ENCODE data around the gene SPAG16.

The SPAG16 gene

DNA sequence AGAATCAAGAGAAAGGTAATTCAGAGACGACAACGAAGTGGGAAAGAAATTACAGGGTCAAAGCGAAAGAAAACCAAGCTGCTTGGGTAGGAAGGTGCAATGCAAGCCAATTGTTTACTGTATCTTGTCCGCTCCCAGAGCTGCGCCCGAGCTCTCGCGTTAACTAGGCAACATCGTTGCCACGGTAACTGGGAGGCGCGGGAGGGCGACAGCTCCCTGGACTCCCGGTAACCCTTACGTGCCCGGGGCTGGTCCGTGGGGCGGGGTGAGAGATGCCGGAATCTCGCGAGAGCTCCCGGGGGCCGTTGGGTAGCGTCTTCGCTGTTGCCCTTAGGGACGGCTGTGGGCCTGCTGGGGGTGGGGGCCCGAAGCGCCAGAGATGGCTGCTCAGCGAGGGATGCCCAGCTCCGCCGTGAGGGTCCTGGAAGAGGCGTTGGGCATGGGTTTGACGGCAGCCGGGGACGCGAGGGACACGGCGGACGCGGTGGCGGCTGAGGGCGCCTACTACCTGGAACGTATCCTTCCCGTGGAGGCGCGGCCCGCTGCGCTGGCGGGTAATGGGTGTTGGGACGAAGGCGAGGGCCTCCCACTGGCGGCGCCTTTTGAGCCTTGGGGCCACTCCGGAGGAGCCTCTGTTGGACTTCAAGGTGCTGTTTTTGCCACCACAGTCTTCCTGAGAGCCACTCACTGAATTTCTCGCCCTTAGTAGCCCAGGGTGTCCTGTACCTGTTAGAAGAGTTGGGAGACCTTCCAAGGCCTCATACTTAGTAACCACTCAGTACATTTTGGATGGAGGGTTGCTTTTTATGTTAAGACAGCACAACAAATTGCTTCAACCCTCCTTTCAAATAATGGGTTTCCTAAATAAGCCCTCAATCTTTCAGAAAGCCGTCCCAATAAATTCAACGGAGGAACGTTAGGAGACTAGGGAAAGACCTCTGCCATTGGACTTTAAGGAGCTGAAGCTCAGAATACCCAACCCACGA, at the start of gene SPAG16:
TSS of gene SPAG16 (plus strand) at position 360 of the 986 bp plus-strand sequence.
- DNase-seq (ENCODE audit: low spot score in 2 of 2): peak; percentile 93 to 98
- Histone ChIP-seq H3K27me3 (ENCODE audit: low read depth) (no peaks in the 10 kb centered on the region), H3K9me3 (no peaks in the 10 kb centered on the region), H3K4me3 (peak within 1 kb of the TSS; percentile 78), H3K4me1 (peaks cover 6% of the 10 kb centered on the region; the same call in 1 of the 2 replicates), H3K36me3 (replicated peaks) (peaks cover 6% of the 10 kb centered on the region; the same call in 1 of the 2 replicates)
- in situ Hi-C loops (cut with MboI; ENCODE audit: low sequenced_read_pairs): no loop called here

DNA sequence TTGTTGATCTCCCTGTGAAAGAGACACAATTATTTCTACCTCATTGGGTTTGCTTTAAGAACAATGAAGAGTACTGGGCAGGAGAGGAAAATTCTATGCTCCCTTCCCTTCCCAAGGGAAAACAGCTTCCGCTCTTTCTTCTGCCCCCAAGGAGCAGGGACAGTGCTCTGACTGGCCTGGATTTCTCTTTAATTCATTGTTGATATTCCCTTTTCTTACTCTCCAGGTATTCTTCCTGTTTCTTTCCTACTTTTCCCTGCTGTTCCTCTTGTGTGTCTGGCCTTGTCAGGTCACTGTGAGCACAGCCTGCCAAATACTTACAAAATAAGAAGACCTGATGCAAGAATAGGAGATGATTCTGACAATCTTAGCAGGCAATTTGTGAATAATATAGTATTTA, 49.6 kb upstream of the SPAG16 start:
- no peak for DNase-seq (ENCODE audit: low spot score in 2 of 2)
- Histone ChIP-seq H3K4me1 (0 out of 2 replicates have a peak, but pooled peaks cover 3% of the 10 kb centered on the region), H3K9me3 (no peaks in the 10 kb centered on the region), H3K27me3 (ENCODE audit: low read depth) (peaks cover 16% of the 10 kb centered on the region; the same call in 1 of the 2 replicates), H3K36me3 (replicated peaks) (no peaks in the 10 kb centered on the region), H3K4me3 (no peak overlapping the region)
- in situ Hi-C loops (cut with MboI; ENCODE audit: low sequenced_read_pairs): no loop called here

DNA sequence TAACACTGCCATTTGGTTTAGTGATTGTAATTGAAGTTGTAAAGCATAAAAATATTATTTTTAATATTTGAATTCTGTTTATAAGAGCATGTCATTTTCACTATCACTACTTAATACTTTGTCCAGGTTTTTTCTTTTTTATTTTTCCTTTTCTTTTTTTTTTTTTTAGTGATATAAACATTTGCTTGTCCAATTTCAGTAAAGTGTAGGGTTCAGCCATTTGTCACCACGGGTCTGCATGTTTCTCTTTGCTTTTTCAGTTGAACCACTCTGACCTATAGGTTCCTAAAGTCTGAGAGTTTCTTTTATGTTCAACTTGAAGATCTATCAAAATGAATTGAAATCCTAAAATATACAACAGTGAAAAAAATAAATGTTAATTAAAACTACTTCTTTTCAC, 48.5 kb upstream of the SPAG16 start:
- Histone ChIP-seq H3K4me1 (0 out of 2 replicates have a peak, but pooled peaks cover 3% of the 10 kb centered on the region), H3K27me3 (ENCODE audit: low read depth) (peaks cover 16% of the 10 kb centered on the region; the same call in 1 of the 2 replicates), H3K9me3 (no peaks in the 10 kb centered on the region), H3K36me3 (replicated peaks) (no peaks in the 10 kb centered on the region), H3K4me3 (no peak overlapping the region)
- in situ Hi-C loops (cut with MboI; ENCODE audit: low sequenced_read_pairs): no loop called here
- DNase-seq (ENCODE audit: low spot score in 2 of 2): no peak

DNA sequence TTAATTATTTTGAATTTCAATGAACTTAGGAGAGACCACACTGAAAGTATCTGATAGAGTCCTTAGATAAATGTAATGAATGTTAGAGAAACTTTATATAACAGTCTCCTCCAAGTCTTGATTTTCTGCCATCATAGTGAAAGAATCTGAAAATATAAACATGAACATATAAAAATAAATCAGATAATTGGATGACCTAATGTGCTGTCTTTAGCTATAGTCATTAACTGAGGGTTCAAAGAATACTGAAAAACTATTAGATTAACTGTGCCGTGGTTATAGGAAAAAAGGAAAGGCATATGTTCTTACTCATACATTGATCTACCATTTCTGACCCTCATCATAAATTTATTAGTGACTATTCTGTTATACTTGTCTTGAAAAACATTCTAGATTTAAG, 47.0 kb upstream of the SPAG16 start:
- in situ Hi-C loops (cut with MboI; ENCODE audit: low sequenced_read_pairs): no loop called here
- no peak for DNase-seq (ENCODE audit: low spot score in 2 of 2)
- Histone ChIP-seq H3K4me1 (0 out of 2 replicates have a peak, but pooled peaks cover 3% of the 10 kb centered on the region), H3K9me3 (no peaks in the 10 kb centered on the region), H3K4me3 (no peak overlapping the region), H3K36me3 (replicated peaks) (no peaks in the 10 kb centered on the region), H3K27me3 (ENCODE audit: low read depth) (peaks cover 16% of the 10 kb centered on the region; the same call in 1 of the 2 replicates)

DNA sequence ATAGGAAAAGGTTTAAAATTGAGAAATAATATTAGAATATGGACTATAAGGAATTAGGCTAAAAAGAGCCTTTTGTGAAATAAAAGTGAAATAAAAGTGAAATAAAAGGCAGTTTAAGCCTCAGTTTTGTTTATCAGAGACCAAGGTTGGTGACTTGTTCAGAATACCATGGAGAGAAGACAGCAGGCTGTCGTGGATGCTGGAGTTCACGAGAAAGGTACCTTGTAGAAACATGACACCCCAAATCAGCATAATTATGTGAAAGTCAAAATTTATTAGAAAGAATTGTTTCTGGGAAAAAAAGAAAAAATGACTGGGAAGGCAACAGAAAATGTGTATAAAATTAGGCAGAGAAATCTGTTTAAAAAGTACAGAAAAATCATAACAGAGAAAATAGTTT, 46.5 kb upstream of the SPAG16 start:
- in situ Hi-C loops (cut with MboI; ENCODE audit: low sequenced_read_pairs): no loop called here
- DNase-seq (ENCODE audit: low spot score in 2 of 2): no peak
- no peaks in the 10 kb centered on the region for H3K9me3 ChIP-seq
- no peak overlapping the region for H3K4me3 ChIP-seq
- H3K36me3 ChIP-seq (replicated peaks): no peaks in the 10 kb centered on the region
- peaks cover 12% of the 10 kb centered on the region; the same call in 1 of the 2 replicates for H3K27me3 ChIP-seq (ENCODE audit: low read depth)
- H3K4me1 ChIP-seq: 0 out of 2 replicates have a peak, but pooled peaks cover 3% of the 10 kb centered on the region

DNA sequence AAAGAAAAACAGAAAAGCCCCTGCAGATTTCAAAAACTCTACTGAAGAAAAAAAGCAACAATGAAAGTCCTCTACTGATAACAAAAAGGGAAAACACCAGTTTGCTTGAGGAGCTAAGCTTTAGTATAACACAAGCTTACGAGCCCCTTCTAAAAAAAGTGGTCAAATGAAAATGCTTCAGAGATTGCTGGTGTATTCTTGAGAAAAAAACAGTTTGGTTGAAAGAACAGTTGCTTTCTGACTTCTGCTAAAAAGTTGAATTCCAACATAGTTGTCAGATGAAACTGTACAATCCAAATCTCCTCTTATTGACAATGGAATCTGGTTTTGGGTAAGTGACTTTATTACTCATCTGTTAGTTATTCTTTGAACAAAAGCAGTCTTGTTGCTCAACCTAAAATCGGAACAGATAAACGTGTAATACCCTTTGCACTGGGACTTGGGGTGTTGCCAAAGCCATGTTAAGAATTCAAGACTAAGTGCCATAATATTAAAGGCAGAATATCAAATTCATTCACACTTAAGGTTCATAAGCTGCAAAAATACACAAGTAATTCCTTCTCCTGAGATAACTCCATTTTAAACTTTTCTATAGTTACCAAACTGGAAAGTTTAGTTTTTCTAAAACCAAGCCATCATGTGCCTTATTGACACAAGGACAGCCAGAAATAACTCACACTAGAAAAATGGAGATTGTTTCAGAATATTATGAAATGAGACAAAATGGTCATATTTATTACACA, 45.3 kb upstream of the SPAG16 start:
- DNase-seq (ENCODE audit: low spot score in 2 of 2): no peak
- 0 out of 2 replicates have a peak, but pooled peaks cover 9% of the 10 kb centered on the region for H3K27me3 ChIP-seq (ENCODE audit: low read depth)
- no peaks in the 10 kb centered on the region for H3K9me3 ChIP-seq
- in situ Hi-C loops (cut with MboI; ENCODE audit: low sequenced_read_pairs): no loop called here
- H3K36me3 ChIP-seq (replicated peaks): no peaks in the 10 kb centered on the region
- H3K4me1 ChIP-seq: 0 out of 2 replicates have a peak, but pooled peaks cover 3% of the 10 kb centered on the region
- no peak overlapping the region for H3K4me3 ChIP-seq

DNA sequence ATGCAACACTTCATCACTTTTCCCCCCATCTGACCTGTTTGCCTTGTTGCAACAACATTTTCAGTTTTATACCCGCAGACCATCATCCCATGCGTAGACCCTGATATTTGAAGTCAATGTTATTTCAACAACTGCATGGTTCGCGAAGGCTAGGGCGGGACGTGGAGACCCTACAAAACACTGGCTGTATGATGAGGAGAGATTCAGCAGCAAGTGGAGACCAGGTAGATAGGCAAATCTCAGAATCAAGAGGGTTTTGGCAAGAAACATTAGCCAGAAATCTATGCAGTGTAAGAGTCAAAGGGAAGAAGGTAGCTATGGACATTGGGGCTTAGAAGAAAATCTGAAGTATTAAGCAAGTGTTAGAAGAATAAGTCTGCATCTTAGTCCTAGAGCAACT, 42.4 kb upstream of the SPAG16 start:
- Histone ChIP-seq H3K36me3 (replicated peaks) (no peaks in the 10 kb centered on the region), H3K27me3 (ENCODE audit: low read depth) (no peaks in the 10 kb centered on the region), H3K9me3 (no peaks in the 10 kb centered on the region), H3K4me3 (no peak overlapping the region), H3K4me1 (0 out of 2 replicates have a peak, but pooled peaks cover under 1% of the 10 kb centered on the region)
- in situ Hi-C loops (cut with MboI; ENCODE audit: low sequenced_read_pairs): no loop called here
- no peak for DNase-seq (ENCODE audit: low spot score in 2 of 2)

DNA sequence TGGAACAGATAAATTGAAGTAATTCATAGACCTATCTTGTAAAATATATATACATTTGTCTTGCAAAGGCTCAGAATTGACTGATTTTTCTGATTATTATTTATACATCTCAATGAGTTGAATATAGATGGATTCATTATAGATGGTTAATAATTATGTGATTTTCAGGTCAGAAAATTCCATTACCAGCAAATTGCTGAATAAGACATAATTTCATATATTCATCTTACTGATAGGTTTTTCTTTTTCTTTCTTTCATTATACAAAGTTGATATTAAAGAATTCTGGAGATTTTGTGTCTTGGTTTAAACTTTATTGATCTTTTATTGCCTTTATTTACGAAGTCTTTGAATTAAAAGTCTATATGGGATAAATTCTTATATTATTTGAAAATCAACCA, 41.6 kb upstream of the SPAG16 start:
- Histone ChIP-seq H3K36me3 (replicated peaks) (no peaks in the 10 kb centered on the region), H3K4me3 (no peak overlapping the region), H3K9me3 (no peaks in the 10 kb centered on the region), H3K27me3 (ENCODE audit: low read depth) (no peaks in the 10 kb centered on the region), H3K4me1 (no peaks in the 10 kb centered on the region)
- in situ Hi-C loops (cut with MboI; ENCODE audit: low sequenced_read_pairs): no loop called here
- no peak for DNase-seq (ENCODE audit: low spot score in 2 of 2)

DNA sequence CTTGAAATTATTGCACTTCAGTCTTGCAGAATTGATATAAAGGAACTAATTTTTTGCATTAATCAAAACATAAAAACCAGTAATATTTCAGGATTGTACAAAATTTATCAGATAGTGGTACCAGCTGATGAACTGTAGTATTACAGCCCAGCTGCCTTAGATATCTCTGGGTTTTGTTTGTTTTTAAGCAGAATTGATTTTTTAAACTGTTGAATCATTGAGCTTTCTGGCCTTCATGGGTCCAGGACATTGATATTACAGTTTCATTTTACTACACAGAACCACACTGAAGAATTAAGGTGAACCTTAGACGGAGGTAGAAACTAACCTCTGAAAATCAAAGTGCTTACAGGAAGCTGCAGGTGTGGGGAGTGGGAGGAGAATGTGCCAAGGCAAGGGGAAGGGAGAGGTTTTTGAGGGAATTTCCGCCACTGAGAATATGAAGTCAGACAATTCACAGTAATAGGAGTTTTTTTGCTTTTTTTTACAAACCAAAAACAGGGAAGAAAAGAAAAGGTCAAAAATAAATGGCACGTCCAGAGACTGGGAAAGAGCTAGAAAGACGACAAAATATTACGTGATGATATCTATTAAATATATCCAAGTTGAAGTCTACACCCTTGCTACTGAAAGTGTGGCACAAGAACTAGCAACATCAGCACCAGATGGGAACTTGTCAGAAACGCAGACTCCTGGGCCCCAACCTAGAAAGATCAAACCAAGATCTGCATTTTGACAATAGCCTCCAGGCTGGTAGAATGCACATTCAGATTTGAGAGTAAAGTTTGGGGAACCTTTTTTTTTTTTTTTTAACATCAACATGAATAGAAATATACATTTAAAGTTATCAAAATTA, 40.8 kb upstream of the SPAG16 start:
- Histone ChIP-seq H3K4me3 (no peak overlapping the region), H3K9me3 (no peaks in the 10 kb centered on the region), H3K27me3 (ENCODE audit: low read depth) (no peaks in the 10 kb centered on the region), H3K36me3 (replicated peaks) (no peaks in the 10 kb centered on the region), H3K4me1 (no peaks in the 10 kb centered on the region)
- no peak for DNase-seq (ENCODE audit: low spot score in 2 of 2)
- in situ Hi-C loops (cut with MboI; ENCODE audit: low sequenced_read_pairs): no loop called here

DNA sequence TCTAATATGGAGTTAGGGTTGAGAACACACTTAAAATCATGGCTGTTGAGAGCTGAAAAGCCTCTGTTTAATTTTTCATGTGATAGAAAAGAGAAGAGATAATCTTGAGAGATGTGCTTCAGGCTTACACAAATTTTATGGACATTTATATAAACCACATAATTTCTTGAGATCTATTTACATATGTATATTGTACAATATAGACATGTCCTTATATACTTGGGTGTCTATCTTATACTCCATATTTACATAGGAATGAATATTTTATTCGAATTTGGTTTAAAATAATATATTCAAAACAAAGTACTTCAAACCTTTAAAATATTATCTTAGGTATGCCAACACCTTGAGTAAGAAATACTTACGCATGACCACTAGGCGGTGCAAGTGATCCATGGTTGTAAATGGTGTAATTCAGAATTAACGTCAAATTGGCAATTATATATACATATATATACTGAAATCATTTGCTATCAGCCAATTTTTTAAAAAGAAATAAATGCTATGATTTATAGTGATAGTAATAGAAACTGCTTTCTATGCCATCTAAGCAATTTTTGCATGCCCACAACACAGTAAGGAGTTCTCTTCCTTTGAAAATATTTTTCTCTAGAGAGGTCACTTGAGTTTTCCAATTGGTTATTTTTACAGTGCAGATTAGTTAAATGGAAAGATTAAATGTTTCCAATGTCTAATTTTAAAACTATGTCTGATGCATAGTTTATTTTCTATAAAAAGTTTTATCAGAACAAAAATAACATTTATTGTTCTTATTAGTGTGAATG, 37.6 kb upstream of the SPAG16 start:
- Histone ChIP-seq H3K36me3 (replicated peaks) (no peaks in the 10 kb centered on the region), H3K4me3 (no peak overlapping the region), H3K9me3 (no peaks in the 10 kb centered on the region), H3K4me1 (peaks cover under 1% of the 10 kb centered on the region), H3K27me3 (ENCODE audit: low read depth) (no peaks in the 10 kb centered on the region)
- in situ Hi-C loops (cut with MboI; ENCODE audit: low sequenced_read_pairs): no loop called here
- peak; percentile 40 to 74 for DNase-seq (ENCODE audit: low spot score in 2 of 2)

DNA sequence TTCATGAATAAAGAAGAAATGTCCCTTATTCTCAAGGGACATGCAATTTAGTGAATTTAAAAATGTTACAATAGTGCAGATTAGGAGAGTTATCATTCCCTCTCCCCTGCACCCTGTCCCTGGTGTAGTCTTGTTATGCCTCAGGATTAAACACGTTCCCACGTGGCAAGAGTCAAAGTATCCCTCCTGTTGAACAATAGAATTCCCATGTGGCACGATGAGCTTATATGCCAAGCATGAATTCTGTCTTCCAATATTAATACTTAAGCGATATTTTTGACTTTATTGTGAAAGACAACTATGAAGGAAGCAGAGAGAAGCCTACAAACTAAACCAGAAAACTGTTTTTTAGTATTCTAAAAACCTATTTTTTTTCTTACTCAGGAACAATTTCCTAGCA, 36.7 kb upstream of the SPAG16 start:
- in situ Hi-C loops (cut with MboI; ENCODE audit: low sequenced_read_pairs): no loop called here
- Histone ChIP-seq H3K27me3 (ENCODE audit: low read depth) (no peaks in the 10 kb centered on the region), H3K4me3 (no peak overlapping the region), H3K36me3 (replicated peaks) (no peaks in the 10 kb centered on the region), H3K9me3 (no peaks in the 10 kb centered on the region), H3K4me1 (peaks cover 9% of the 10 kb centered on the region)
- DNase-seq (ENCODE audit: low spot score in 2 of 2): no peak

DNA sequence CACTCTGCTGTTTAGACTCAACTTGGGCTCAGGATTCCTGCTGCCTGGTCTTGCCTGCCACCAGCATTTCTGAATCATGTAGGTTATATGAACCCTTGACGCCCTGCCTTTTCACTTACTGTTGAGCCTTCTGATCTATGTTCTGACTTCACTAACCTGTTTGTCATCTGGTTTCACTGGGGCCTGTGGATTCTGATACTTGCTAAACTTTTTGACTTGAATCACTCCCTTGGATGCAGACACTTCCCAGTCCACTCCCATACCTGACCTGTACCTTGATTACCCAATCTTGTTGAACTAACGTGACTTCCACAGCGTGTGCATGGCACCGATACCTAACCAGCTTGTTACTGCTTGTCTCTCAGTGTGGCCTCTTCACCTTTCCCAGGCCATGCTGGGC, 35.6 kb upstream of the SPAG16 start:
- in situ Hi-C loops (cut with MboI; ENCODE audit: low sequenced_read_pairs): no loop called here
- no peaks in the 10 kb centered on the region for H3K36me3 ChIP-seq (replicated peaks)

More for the DNA sequence above, 35.6 kb upstream of the SPAG16 start:
- DNase-seq (ENCODE audit: low spot score in 2 of 2): no peak
- Histone ChIP-seq H3K27me3 (ENCODE audit: low read depth) (no peaks in the 10 kb centered on the region), H3K9me3 (no peaks in the 10 kb centered on the region), H3K4me3 (no peak overlapping the region), H3K4me1 (peaks cover 14% of the 10 kb centered on the region)
